NCI-H1436 treated with DMSO at 0.1 percent for 48 hours (cell line): Measurements from ENCODE around the gene ERVK3-1.
"Not testable (repeated sequence)": the region's sequence is repeated elsewhere in the genome, so short reads cannot be mapped to it uniquely, and the experiment has no call there.

Source experiments
- DNase-seq: peaks from one replicate; lab custom pipeline; 2025; lab: John Stamatoyannopoulos, UW

The ERVK3-1 gene, protein sequence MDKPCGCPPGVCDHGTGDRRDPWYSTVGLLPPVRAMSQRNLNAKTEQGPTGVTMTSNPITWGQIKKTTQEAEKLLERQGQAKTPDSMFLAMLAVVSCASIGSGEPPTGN

DNA sequence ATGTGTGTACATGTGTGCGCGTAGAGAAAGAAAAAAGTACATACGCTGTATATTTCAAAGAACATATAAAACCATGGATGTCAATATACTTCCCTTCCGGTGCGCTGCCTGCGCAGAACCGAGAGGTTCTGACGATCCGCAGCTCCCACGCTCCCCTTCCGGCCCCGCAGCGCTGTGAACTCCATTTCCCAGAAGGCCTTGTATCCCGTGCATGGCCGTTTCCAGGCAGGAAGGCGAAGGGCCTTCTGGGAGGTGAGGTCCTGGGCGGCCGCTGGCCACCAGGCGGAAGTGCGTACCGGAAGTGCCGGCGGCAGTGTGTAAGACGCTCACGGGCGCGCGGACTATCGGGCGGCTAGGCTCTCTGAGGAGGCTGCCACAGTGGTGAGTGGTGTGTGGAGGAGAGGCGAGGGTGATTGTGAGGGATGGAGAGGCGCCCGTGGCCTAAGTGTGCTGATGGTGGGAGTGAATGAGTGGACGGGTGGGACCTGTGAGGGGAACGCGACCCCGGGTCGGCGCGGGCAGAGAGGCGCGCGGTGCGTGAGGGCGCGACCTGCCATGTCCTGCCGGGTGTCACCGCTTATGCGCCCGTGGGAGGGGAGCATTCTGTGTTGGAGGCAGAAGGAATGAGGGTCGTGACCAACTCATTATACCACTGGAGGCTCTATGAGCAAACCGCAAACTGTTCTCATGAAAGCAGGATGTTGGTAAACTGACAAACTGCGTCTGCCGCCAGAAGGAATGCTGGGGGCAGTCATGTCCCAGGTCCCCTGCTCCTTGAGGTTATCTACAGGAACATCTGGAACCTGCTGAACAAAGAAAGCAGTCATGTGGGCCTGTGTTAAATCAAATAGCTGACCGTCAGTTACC, at the start of gene ERVK3-1:
TSS of gene ERVK3-1 (plus strand) at position 313 of the 867 bp plus-strand sequence. CDS start 6,792 bp downstream, outside the sequence.
- peak; percentile 76 for DNase-seq

DNA sequence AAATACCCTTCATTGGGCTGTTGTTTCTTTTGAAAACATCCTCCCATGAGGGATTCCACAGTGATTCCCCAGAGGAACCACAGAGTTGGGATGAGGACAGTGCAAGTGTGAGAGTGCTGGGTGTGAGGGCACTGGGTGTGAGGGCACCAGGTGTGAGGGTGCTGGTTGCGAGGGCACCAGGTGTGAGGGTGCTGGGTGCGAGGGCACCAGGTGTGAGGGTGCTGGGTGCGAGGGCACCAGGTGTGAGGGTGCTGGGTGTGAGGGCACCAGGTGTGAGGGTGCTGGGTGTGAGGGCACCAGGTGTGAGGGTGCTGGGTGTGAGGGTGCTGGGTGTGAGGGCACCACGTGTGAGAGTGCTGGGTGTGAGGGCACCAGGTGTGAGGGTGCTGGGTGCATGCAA, 46.9 kb upstream of the ERVK3-1 start:
- DNase-seq: not testable (repeated sequence)

GRCh38 chr19:58261600-58261967, 43.6 kb upstream of the ERVK3-1 start:
- DNase-seq: no peak

DNA sequence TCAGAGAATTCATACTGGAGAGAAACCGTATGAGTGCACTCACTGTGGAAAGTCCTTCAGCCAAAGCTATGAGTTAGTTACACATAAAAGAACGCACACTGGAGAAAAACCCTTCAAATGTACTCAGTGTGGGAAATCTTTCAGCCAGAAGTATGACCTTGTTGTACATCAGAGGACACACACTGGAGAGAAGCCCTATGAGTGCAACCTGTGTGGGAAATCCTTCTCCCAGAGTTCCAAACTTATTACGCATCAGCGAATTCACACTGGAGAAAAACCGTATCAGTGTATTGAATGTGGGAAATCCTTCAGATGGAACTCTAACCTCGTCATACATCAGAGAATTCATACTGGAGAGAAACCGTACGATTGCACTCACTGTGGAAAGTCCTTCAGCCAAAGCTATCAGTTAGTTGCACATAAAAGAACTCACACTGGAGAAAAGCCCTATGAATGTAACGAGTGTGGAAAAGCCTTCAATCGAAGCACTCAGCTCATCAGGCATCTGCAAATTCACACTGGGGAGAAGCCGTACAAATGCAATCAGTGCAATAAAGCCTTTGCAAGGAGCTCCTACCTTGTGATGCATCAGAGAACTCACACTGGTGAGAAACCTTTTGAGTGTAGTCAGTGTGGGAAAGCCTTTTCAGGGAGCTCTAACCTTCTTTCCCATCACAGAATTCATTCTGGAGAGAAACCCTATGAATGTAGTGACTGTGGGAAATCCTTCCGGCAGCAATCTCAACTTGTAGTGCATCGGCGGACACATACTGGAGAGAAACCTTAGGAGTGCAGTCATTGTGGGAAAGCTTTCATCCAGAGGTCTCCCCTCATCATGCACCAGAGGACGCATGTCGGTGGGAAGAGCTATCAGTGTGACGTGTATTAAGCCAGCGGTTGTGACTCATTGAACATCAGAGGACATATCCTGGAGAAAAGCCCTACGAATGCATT, 42.9 kb upstream of the ERVK3-1 start:
- no peak for DNase-seq

GRCh38 chr19:58262922-58263296, 42.3 kb upstream of the ERVK3-1 start:
- DNase-seq: no peak

DNA sequence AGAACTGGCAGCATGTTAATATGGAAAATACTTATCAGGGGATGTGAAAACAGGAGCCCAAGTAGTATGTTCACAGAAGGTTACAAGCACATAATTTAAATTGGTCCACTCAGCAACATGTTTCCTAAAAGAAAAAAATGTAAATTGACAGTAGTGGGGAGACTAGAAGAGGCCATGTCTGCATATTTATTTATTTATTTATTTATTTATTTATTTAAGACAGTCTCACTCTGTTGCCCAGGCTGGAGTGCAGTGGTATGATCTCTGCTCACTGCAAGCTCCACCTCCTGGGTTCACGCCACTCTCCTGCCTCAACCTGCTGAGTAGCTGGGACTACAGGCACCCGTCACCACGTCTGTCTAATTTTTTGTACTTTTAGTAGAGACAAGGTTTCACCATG, 40.1 kb upstream of the ERVK3-1 start:
- no peak for DNase-seq

GRCh38 chr19:58268344-58268743, 36.8 kb upstream of the ERVK3-1 start:
- no peak for DNase-seq

- DNase-seq: no peak
Observed at GRCh38 chr19:58274771-58275201, 30.4 kb upstream of the ERVK3-1 start.

DNA sequence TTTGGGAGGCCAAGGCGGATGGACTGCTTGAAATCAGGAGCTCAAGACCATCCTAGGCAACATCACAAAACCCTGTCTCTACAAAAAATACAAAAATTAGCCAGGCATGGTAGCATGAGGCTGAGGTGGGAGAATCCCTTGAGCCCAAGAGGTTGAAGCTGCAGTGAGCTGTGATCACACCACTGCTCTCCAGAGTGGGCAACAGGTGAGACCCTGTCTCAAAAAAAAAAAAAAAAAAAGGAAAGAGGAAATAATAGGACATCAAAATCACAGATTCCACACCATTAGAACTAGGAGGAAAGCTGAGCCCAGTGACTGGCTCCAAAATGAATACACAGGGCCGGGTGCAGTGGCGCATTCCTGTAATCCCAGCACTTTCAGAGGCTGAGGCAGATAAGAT, 29.6 kb upstream of the ERVK3-1 start:
- DNase-seq: no peak

DNA sequence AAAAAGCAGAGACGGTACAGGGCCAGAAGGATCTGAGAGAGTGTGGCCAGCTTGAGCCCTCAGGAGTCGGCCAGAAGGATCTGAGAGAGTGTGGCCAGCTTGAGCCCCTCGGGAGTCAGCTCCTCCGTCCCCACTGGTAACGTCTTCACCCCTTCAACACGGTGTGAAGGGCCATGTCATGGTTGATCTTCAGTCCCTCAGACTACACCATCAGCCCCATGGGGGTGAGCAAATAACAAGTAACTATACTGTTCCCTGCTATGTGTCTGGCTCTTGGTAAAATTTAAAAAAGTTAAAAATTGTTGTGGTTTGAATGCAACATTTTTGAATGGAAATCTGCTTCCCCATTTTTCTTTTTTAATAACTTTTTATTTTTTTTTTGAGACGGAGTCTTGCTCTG, 28.0 kb upstream of the ERVK3-1 start:
- no peak for DNase-seq

- DNase-seq: no peak
Observed at GRCh38 chr19:58277748-58278540, 27.2 kb upstream of the ERVK3-1 start.

DNA sequence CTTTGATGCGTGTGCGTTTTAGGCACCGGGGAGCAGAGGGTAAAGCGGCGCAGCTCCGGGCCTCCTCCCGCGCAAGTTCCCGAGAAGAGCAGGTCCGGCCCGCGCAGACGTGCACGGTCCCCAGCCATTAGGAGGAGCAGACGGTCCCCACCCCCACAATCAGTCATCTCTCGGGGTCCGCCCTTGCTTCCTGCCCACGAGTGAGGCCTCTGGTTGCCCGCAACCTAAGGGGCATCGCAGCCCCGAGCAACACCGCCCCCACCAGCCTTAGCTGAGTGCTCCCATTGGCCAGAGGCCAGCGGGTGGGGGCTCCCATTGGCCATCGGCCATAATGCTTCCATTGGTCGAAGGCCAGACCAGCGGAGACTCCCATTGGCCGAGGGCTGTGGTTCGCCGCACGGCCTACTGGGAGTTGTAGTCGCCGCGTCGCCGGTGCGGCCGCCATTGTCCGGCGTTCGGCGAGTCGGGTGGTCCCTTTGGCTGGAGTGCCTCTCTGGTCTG, 26.6 kb upstream of the ERVK3-1 start, which contains the start of gene ZNF8:
TSS of gene ZNF8 (plus strand) at position 415 of the 501 bp plus-strand sequence. CDS start 127 bp downstream, outside the sequence.
- DNase-seq: peak; percentile 98

GRCh38 chr19:58279042-58279924, 25.9 kb upstream of the ERVK3-1 start:
- peak; percentile 18 for DNase-seq

GRCh38 chr19:58279925-58280316, 25.3 kb upstream of the ERVK3-1 start:
- DNase-seq: no peak

DNA sequence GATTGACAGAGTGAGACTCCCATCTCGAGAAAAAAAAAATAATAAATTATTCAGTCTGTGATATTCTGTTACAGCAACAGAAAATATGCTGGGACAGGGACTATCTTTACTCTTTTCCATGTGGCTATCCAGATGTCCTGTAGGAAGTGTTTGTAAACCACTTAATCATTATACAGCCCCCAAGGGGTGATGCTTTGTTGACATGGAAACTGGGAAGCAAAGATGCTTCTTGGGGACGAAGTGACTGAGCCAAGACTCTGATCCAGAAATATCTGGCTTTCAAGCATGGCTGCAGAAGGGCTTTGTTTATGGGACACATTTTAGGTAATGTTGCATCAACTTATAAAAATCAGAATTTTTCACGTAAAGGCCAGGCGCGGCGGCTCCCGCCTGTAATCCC, 21.0 kb upstream of the ERVK3-1 start:
- DNase-seq: no peak

GRCh38 chr19:58291943-58292342, 13.2 kb upstream of the ERVK3-1 start:
- DNase-seq: no peak

GRCh38 chr19:58294743-58295374, 10.3 kb upstream of the ERVK3-1 start:
- no peak for DNase-seq

DNA sequence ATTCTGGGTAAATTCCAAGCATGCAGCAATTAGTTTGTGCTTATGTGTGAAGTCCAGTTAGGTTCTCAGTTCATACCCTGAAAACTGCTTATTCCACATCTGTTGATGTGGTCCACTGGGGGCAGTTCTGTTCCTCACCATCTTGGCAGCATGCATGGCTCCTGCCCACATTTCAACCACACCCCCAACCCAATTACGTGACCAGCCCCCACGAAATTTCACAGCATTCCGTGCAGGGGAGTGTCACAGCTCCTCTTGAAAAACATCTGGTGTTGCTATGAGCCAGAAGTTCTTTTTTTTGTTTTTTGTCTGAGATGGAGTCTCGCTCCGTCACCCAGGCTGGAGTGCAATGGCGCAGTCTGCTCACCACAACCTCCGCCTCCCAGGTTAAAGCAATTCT, 9.1 kb upstream of the ERVK3-1 start:
- DNase-seq: no peak

DNA sequence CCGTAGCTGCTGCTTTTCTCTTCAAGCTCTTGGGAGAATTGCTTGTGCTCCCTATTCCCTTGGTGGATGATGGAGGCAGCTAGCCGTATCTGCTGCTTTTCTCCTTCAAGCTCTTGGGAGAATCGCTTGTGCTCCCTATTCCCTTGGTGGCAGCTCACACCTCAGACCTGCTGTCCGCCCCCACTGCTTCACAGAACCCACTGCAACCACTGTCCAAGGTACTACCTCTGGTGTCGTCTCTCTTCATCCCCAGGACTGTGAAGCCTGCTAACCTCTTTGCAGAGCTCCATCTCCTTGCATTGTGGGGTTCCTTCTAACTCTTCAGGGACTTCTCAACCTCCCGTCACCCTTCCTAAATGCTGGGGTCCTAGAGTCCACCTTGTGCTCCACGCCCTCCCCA, 4.6 kb upstream of the ERVK3-1 start:
- DNase-seq: no peak

DNA sequence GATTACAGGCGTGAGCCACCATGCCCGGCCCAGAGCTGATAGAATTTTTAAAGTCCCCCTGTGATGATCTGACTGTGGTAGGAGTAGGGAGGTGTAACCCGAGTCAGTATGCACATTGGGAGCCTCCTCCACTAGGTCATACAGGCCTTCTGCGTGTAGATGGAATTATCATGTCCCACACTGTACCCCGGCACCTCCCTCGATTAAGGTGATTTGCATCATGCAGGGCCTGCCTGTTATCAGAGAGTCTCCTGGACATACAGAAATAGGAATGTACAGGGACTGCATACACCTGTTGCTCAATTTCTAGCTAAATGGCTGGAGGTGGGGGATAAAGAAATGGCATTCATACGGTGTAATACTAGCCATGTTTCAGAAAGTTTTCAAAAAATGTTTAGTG, 922 bp upstream of the ERVK3-1 start:
- no peak for DNase-seq
